Vagina (tissue), 2 donors: ENCODE data around the gene MAPK12. TPM values are rescaled to one million over a fixed set of nuclear protein-coding genes. Genes with fewer than 3 reads are reported as not detected.
A peak's percentile ranks its signal among the peaks of the same experiment; 100 is the strongest.

ENCODE experiments used
- DNase-seq, 2 donors: peaks; one replicate each; pipeline ENCODE4 v3.0.0-alpha.2; 2017; ENCODE audit errors: extremely low spot score in 2 of 2
- H3K27ac ChIP-seq: fragments of 200-600 bp; sonication (generic); one replicate; pipeline ENCODE4 v1.5.1; 2019
- H3K27me3 ChIP-seq: fragments of 200-600 bp; sonication (generic); one replicate; pipeline ENCODE4 v1.5.1; 2019
- H3K36me3 ChIP-seq, 2 donors: fragments of 200-600 bp; sonication (generic); one replicate each; pipeline ENCODE4 v1.5.1; 2017 to 2019
- H3K4me1 ChIP-seq: fragments of 200-600 bp; sonication (generic); one replicate; pipeline ENCODE4 v1.5.1; 2019
- H3K4me3 ChIP-seq, 2 donors: fragments of 200-600 bp; sonication (generic); 1 replicate in 1 of 2; 2 replicates in 1 of 2; pipeline ENCODE4 v1.5.1; 2016 to 2019
- H3K9me3 ChIP-seq: fragments of 200-600 bp; sonication (generic); one replicate; pipeline ENCODE4 v1.5.1; 2019
- POLR2A ChIP-seq, 2 donors: fragments of 450-650 bp; IDR thresholded peaks; one replicate each; pipeline ENCODE4 v1.6.1; 2017; ENCODE audit warnings: antibody characterized with exemption in 2 of 2, mild to moderate bottlenecking in 2 of 2, moderate library complexity in 2 of 2
- POLR2AphosphoS5 ChIP-seq, 2 donors: sonication (generic); formaldehyde crosslinking; IDR thresholded peaks; one replicate each; pipeline ENCODE4 v1.9.0; 2017; ENCODE audit warnings: antibody characterized with exemption in 2 of 2, mild to moderate bottlenecking in 2 of 2, low read depth in 1 of 2; ENCODE audit not compliant: insufficient read depth in 1 of 2
- intact Hi-C: fragments of 100-400 bp; cut with DNase I; formaldehyde crosslinking; loops from one replicate; pipeline ENCODE4 v1.15.1; 2023
- total RNA-seq: library from RNA; depleted of rRNA; stranded (reverse); fragments of >200 nt; gene quantifications from one replicate; pipeline ENCODE4 v1.2.3, GENCODE V29; 2016
- TF ChIP-seq, protein P1 (sequence below), 3 experiments: fragments of 450-650 bp in 2 of 3; fragments of 200-600 bp in 1 of 3; sonication (generic) in 1 of 3; IDR thresholded peaks; one replicate each; pipeline ENCODE4 v1.5.1; 2017 to 2019; ENCODE audit warnings: antibody characterized with exemption in 3 of 3, mild to moderate bottlenecking in 2 of 3, moderate library complexity in 2 of 3

The MAPK12 gene
- total RNA-seq = 15.0 TPM

DNA sequence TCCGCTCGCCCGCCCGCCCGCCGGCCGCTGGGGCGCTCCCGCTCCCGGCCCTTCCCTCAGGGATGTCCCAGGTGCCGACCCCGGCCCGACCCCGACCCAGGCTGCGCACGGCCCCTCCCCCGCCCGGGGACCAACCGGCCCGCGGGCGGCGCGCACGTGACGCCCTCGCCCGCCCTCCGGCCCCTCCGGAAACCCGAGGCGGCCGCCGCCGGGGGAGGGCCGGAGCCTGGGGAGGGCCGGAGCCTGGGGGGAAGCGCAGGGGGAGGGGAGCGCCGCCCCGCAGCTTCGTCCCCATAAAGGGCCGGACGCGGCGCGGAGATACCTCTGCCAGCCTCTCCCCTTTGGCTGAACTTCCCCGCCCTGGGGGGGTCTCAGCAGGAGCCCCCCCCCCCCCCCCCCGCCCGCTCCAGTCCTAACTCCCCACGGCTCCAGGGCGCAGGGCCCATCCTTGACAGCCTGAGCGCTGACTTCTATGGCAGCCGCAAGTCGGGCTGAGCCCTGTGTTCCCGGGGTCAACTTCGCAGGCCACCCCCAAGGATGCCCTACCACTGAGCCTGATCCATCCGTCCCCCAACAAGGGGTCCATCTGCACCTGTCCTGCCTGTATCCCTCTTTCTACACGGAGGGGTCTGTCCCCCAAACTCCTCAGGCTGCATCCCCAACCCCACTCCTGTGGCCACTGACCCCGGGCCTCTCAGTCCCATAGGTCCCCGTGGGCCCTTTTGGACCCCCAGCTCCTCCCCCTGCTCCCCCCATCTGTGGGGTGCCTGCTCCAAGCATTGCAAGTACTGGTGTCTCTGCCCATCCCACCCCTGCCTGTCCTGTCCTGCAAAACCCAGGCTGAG is at the start of gene MAPK12:
TSS of gene MAPK12 (minus strand) at position 69 of the 845 bp plus-strand sequence. CDS start 174 bp downstream, outside the sequence.
- Histone ChIP-seq H3K36me3 (no peaks in the 10 kb centered on the region), H3K9me3 (no peaks in the 10 kb centered on the region), H3K4me3 (peak within 1 kb of the TSS; percentile 49 to 70), H3K27ac (peak within 1 kb of the TSS; percentile 44), H3K27me3 (no peaks in the 10 kb centered on the region), H3K4me1 (peaks cover 26% of the 10 kb centered on the region)
- TF ChIP-seq POLR2AphosphoS5 (IDR thresholded peaks at IDR 0.05; ENCODE audit: insufficient read depth in 1 of 2, low read depth in 1 of 2) (no peak), POLR2A (IDR thresholded peaks at IDR 0.05) (no peak)
- TF ChIP-seq, protein P1, sequence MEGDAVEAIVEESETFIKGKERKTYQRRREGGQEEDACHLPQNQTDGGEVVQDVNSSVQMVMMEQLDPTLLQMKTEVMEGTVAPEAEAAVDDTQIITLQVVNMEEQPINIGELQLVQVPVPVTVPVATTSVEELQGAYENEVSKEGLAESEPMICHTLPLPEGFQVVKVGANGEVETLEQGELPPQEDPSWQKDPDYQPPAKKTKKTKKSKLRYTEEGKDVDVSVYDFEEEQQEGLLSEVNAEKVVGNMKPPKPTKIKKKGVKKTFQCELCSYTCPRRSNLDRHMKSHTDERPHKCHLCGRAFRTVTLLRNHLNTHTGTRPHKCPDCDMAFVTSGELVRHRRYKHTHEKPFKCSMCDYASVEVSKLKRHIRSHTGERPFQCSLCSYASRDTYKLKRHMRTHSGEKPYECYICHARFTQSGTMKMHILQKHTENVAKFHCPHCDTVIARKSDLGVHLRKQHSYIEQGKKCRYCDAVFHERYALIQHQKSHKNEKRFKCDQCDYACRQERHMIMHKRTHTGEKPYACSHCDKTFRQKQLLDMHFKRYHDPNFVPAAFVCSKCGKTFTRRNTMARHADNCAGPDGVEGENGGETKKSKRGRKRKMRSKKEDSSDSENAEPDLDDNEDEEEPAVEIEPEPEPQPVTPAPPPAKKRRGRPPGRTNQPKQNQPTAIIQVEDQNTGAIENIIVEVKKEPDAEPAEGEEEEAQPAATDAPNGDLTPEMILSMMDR (IDR thresholded peaks at IDR 0.05) = no peak
- no peak for DNase-seq
- intact Hi-C loops = loop anchor here (10.0 kb wide), 1 partner anchor 263 kb away; the partner anchor contains the start of gene SCO2

DNA sequence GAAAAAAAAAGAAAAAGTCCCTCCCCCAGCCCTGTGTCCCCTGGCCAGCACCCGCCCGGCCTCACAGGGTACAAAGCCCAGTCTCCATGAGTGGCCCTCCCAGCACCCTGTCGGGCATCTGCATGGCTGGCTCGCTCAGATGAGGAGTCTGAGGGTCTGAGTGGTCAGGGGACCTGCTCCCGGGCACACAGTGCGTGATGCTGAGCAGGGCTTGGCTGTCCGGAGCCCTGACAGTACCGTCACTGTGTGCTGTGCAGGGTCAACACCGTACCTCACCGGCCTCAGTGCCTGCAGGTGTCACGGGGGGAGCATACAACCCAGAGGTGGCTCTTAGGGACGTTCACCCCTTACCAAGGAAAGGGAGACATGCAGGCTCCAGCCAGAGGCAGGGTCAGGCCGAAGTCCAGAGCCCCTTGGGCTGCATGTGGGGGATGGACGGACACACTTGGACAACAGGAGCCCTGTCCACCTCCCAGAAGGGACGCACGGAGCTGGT is 49.5 kb upstream of the MAPK12 start:
- intact Hi-C loops = no loop called here
- H3K9me3 ChIP-seq = no peaks in the 10 kb centered on the region
- TF ChIP-seq POLR2AphosphoS5 (IDR thresholded peaks at IDR 0.05; ENCODE audit: insufficient read depth in 1 of 2, low read depth in 1 of 2) (no peak), POLR2A (IDR thresholded peaks at IDR 0.05) (no peak)
- TF ChIP-seq, protein P1 (IDR thresholded peaks at IDR 0.05) = no peak

DNA sequence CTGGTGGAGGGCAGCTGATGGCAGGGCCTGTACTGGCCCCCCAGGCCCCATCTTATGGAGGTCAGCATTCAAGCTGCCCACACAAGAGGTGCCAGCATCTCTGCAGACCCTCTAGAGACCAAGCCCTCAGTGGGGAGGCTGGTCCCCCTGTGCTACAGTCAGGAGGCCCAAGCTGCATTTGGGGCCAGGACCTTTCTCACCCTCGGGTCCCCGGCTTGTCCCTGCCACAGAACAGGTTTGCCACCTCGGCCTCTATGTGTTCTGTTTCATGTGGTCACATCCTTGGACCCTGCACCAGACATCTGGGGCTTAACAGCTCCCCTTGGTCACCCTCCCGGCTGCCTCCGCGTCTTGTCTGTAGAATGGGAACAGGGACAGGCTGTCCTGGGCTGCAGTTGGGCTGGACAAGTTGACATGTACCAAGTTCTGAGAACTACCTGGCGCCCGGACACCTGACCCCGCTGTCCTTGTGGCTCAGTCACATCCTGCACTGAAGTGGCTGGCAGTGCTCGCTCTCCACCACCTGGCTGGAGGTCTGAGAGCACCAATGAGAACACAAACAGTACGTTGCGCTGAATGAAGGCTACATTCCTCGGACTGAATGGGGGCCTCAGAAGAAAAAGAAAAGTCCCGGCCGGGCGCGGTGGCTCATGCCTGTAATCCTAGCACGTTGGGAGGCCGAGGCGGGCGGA is 48.7 kb upstream of the MAPK12 start:
- Histone ChIP-seq H3K4me3 (no peak overlapping the region), H3K9me3 (no peaks in the 10 kb centered on the region), H3K27ac (no peak overlapping the region), H3K27me3 (no peaks in the 10 kb centered on the region), H3K36me3 (no peaks in the 10 kb centered on the region), H3K4me1 (peaks cover 26% of the 10 kb centered on the region)
- TF ChIP-seq, protein P1 (IDR thresholded peaks at IDR 0.05) = no peak
- TF ChIP-seq POLR2AphosphoS5 (IDR thresholded peaks at IDR 0.05; ENCODE audit: insufficient read depth in 1 of 2, low read depth in 1 of 2) (no peak), POLR2A (IDR thresholded peaks at IDR 0.05) (no peak)
- DNase-seq = no peak
- intact Hi-C loops = no loop called here

More for the DNA sequence above, 49.5 kb upstream of the MAPK12 start:
- H3K27me3 ChIP-seq = no peaks in the 10 kb centered on the region
- no peak overlapping the region for H3K4me3 ChIP-seq
- no peaks in the 10 kb centered on the region for H3K36me3 ChIP-seq
- DNase-seq = no peak
- H3K27ac ChIP-seq = no peak overlapping the region
- peaks cover 19% of the 10 kb centered on the region for H3K4me1 ChIP-seq

DNA sequence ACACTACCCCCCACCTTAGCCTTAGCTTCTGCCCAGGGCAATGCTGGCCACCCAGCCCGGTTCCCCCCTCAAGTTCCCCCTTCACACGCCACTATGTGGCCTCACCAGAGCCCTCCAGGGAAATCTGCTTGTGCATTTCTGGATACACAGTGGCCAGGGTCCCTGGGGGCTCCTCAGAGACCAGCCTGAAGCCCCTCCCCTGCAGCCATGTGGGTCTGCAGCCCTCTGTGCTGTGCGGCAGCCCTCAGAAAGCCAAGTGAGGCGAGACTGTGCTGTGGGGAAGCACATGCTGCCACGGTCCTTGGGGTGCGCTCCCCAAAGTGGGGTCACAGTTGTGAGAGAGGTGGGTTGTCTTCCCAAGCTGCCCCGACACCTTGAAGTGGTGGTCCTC is 48.1 kb upstream of the MAPK12 start:
- TF ChIP-seq, protein P1 (IDR thresholded peaks at IDR 0.05) = no peak
- no peak for TF ChIP-seq POLR2A (IDR thresholded peaks at IDR 0.05)
- no peak for TF ChIP-seq POLR2AphosphoS5 (IDR thresholded peaks at IDR 0.05; ENCODE audit: insufficient read depth in 1 of 2, low read depth in 1 of 2)
- H3K9me3 ChIP-seq = no peaks in the 10 kb centered on the region
- no peak overlapping the region for H3K4me3 ChIP-seq
- H3K27me3 ChIP-seq = no peaks in the 10 kb centered on the region
- peaks cover 32% of the 10 kb centered on the region for H3K4me1 ChIP-seq
- intact Hi-C loops = no loop called here
- DNase-seq = no peak
- H3K36me3 ChIP-seq = no peaks in the 10 kb centered on the region
- peak overlapping the region; percentile 88 for H3K27ac ChIP-seq
